Measurements from ENCODE around the gene FAM193A.

The FAM193A gene

GRCh38 chr4:2536193-2537010 lies at the start of gene FAM193A:
TSS of gene FAM193A (plus strand) at chr4:2536647. CDS start at chr4:2536916, 269 bp downstream.
- peaks cover 10% of the 10 kb centered on the region for H3K4me1 ChIP-seq
- DNase-seq (ENCODE audit: low spot score in 2 of 2), result peak; percentile 96 to 99
- H3K9me3 ChIP-seq, result no peaks in the 10 kb centered on the region
- peaks cover 6% of the 10 kb centered on the region for H3K36me3 ChIP-seq (replicated peaks)
- no peaks in the 10 kb centered on the region for H3K27me3 ChIP-seq (ENCODE audit: low read depth)
- in situ Hi-C loops (cut with MboI; ENCODE audit: low sequenced_read_pairs), result no loop called here
- peak within 1 kb of the TSS; percentile 72 for H3K4me3 ChIP-seq

GRCh38 chr4:2486981-2487380 lies 49.5 kb upstream of the FAM193A start:
- in situ Hi-C loops (cut with MboI; ENCODE audit: low sequenced_read_pairs), result no loop called here
- no peak overlapping the region for H3K4me3 ChIP-seq
- peaks cover 40% of the 10 kb centered on the region for H3K36me3 ChIP-seq (replicated peaks)
- H3K9me3 ChIP-seq, result no peaks in the 10 kb centered on the region
- no peaks in the 10 kb centered on the region for H3K27me3 ChIP-seq (ENCODE audit: low read depth)
- H3K4me1 ChIP-seq, result no peaks in the 10 kb centered on the region
- DNase-seq (ENCODE audit: low spot score in 2 of 2), result no peak

- no peak overlapping the region for H3K4me3 ChIP-seq
- no peaks in the 10 kb centered on the region for H3K4me1 ChIP-seq
- no peaks in the 10 kb centered on the region for H3K9me3 ChIP-seq
- H3K36me3 ChIP-seq (replicated peaks), result peaks cover 44% of the 10 kb centered on the region
- no peaks in the 10 kb centered on the region for H3K27me3 ChIP-seq (ENCODE audit: low read depth)
- in situ Hi-C loops (cut with MboI; ENCODE audit: low sequenced_read_pairs), result no loop called here
- no peak for DNase-seq (ENCODE audit: low spot score in 2 of 2)
Observed at GRCh38 chr4:2487632-2488031, 48.8 kb upstream of the FAM193A start.

GRCh38 chr4:2489081-2489805 lies 47.2 kb upstream of the FAM193A start:
- Histone ChIP-seq H3K9me3 (no peaks in the 10 kb centered on the region), H3K27me3 (ENCODE audit: low read depth) (no peaks in the 10 kb centered on the region), H3K36me3 (replicated peaks) (peaks cover 57% of the 10 kb centered on the region), H3K4me3 (no peak overlapping the region), H3K4me1 (no peaks in the 10 kb centered on the region)
- DNase-seq (ENCODE audit: low spot score in 2 of 2), result no peak
- in situ Hi-C loops (cut with MboI; ENCODE audit: low sequenced_read_pairs), result no loop called here

- H3K27me3 ChIP-seq (ENCODE audit: low read depth), result no peaks in the 10 kb centered on the region
- DNase-seq (ENCODE audit: low spot score in 2 of 2), result no peak
- peaks cover 61% of the 10 kb centered on the region for H3K36me3 ChIP-seq (replicated peaks)
- no peaks in the 10 kb centered on the region for H3K4me1 ChIP-seq
- in situ Hi-C loops (cut with MboI; ENCODE audit: low sequenced_read_pairs), result no loop called here
- H3K4me3 ChIP-seq, result no peak overlapping the region
- no peaks in the 10 kb centered on the region for H3K9me3 ChIP-seq
Observed at GRCh38 chr4:2489841-2490552, 46.5 kb upstream of the FAM193A start.

- no peak for DNase-seq (ENCODE audit: low spot score in 2 of 2)
- no peaks in the 10 kb centered on the region for H3K4me1 ChIP-seq
- H3K36me3 ChIP-seq (replicated peaks), result peaks cover 78% of the 10 kb centered on the region
- no peaks in the 10 kb centered on the region for H3K9me3 ChIP-seq
- no peak overlapping the region for H3K4me3 ChIP-seq
- in situ Hi-C loops (cut with MboI; ENCODE audit: low sequenced_read_pairs), result no loop called here
- no peaks in the 10 kb centered on the region for H3K27me3 ChIP-seq (ENCODE audit: low read depth)
Observed at GRCh38 chr4:2492970-2493369, 43.5 kb upstream of the FAM193A start.

- in situ Hi-C loops (cut with MboI; ENCODE audit: low sequenced_read_pairs), result no loop called here
- H3K4me3 ChIP-seq, result no peak overlapping the region
- no peak for DNase-seq (ENCODE audit: low spot score in 2 of 2)
- no peaks in the 10 kb centered on the region for H3K27me3 ChIP-seq (ENCODE audit: low read depth)
- H3K36me3 ChIP-seq (replicated peaks), result peaks cover 88% of the 10 kb centered on the region
- H3K4me1 ChIP-seq, result no peaks in the 10 kb centered on the region
- H3K9me3 ChIP-seq, result no peaks in the 10 kb centered on the region
Observed at GRCh38 chr4:2494992-2495391, 41.5 kb upstream of the FAM193A start.

- Histone ChIP-seq H3K27me3 (ENCODE audit: low read depth) (no peaks in the 10 kb centered on the region), H3K4me1 (no peaks in the 10 kb centered on the region), H3K36me3 (replicated peaks) (peaks cover 88% of the 10 kb centered on the region), H3K9me3 (no peaks in the 10 kb centered on the region), H3K4me3 (no peak overlapping the region)
- in situ Hi-C loops (cut with MboI; ENCODE audit: low sequenced_read_pairs), result no loop called here
- DNase-seq (ENCODE audit: low spot score in 2 of 2), result no peak
Observed at GRCh38 chr4:2497324-2497723, 39.1 kb upstream of the FAM193A start.

GRCh38 chr4:2497931-2498330 lies 38.5 kb upstream of the FAM193A start:
- Histone ChIP-seq H3K4me3 (no peak overlapping the region), H3K27me3 (ENCODE audit: low read depth) (no peaks in the 10 kb centered on the region), H3K36me3 (replicated peaks) (peaks cover 83% of the 10 kb centered on the region), H3K9me3 (no peaks in the 10 kb centered on the region), H3K4me1 (no peaks in the 10 kb centered on the region)
- DNase-seq (ENCODE audit: low spot score in 2 of 2), result no peak
- in situ Hi-C loops (cut with MboI; ENCODE audit: low sequenced_read_pairs), result no loop called here

- Histone ChIP-seq H3K36me3 (replicated peaks) (peaks cover 86% of the 10 kb centered on the region), H3K4me1 (no peaks in the 10 kb centered on the region), H3K9me3 (no peaks in the 10 kb centered on the region), H3K4me3 (no peak overlapping the region), H3K27me3 (ENCODE audit: low read depth) (no peaks in the 10 kb centered on the region)
- in situ Hi-C loops (cut with MboI; ENCODE audit: low sequenced_read_pairs), result no loop called here
- DNase-seq (ENCODE audit: low spot score in 2 of 2), result no peak
Observed at GRCh38 chr4:2500547-2500946, 35.9 kb upstream of the FAM193A start.

GRCh38 chr4:2501034-2501594 lies 35.3 kb upstream of the FAM193A start:
- in situ Hi-C loops (cut with MboI; ENCODE audit: low sequenced_read_pairs), result no loop called here

GRCh38 chr4:2503809-2504208 lies 32.6 kb upstream of the FAM193A start:
- no peak for DNase-seq (ENCODE audit: low spot score in 2 of 2)
- no peak overlapping the region for H3K4me3 ChIP-seq
- no peaks in the 10 kb centered on the region for H3K27me3 ChIP-seq (ENCODE audit: low read depth)
- H3K36me3 ChIP-seq (replicated peaks), result peaks cover 76% of the 10 kb centered on the region
- no peaks in the 10 kb centered on the region for H3K4me1 ChIP-seq
- no peaks in the 10 kb centered on the region for H3K9me3 ChIP-seq
- in situ Hi-C loops (cut with MboI; ENCODE audit: low sequenced_read_pairs), result no loop called here

More at GRCh38 chr4:2501034-2501594, 35.3 kb upstream of the FAM193A start:
- Histone ChIP-seq H3K4me1 (no peaks in the 10 kb centered on the region), H3K36me3 (replicated peaks) (peaks cover 85% of the 10 kb centered on the region), H3K4me3 (no peak overlapping the region), H3K9me3 (no peaks in the 10 kb centered on the region), H3K27me3 (ENCODE audit: low read depth) (no peaks in the 10 kb centered on the region)
- DNase-seq (ENCODE audit: low spot score in 2 of 2), result no peak

GRCh38 chr4:2507259-2507658 lies 29.2 kb upstream of the FAM193A start:
- in situ Hi-C loops (cut with MboI; ENCODE audit: low sequenced_read_pairs), result no loop called here
- Histone ChIP-seq H3K9me3 (no peaks in the 10 kb centered on the region), H3K4me3 (no peak overlapping the region), H3K27me3 (ENCODE audit: low read depth) (no peaks in the 10 kb centered on the region), H3K4me1 (no peaks in the 10 kb centered on the region), H3K36me3 (replicated peaks) (peaks cover 70% of the 10 kb centered on the region)
- no peak for DNase-seq (ENCODE audit: low spot score in 2 of 2)
